Measurements from ENCODE around the gene OR6B1. TPM values are rescaled to one million over a fixed set of nuclear protein-coding genes. Genes with fewer than 3 reads are reported as not detected.

The OR6B1 gene
- polyA plus RNA-seq, 1 donor from 2014 or later, result not detected

DNA sequence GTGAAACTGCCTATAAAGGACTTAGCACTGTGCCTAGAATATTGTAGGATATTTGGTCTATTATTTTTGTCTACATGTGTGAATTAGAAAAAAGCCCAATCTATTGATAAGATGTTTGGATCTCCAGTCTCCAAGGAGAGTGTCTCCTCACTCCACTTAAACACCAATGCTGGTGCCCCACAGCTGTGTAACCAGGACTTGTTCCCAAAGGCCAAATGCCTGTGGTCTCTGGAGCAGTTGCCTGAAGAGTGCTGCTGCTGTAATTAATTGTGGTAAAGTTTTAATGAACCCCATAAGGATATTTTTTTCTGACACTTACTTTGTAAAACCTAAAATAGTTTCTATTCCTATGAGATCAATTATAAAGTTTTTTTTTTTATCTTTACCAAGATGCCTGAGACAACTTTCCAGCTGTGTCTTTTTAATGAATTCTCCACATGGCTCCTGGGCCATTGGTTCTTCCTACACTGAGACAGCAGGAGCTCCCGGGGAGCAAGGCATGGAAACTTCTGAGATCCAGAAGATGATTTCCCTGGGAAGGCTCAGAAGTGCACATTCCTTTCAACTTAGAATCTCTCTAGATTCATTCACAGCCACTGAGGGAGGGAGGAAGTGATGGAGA is 37.4 kb downstream of the OR6B1 start:
- Histone ChIP-seq H3K9me3 (ENCODE audit: low read length) (no peaks in the 10 kb centered on the region), H3F3A (ENCODE audit: insufficient read depth, low read length, poor library complexity, severe bottlenecking) (no peaks in the 10 kb centered on the region)
- no peak for TF ChIP-seq REST (IDR thresholded peaks at IDR 0.05; ENCODE audit: borderline replicate concordance)
- no peak for TF ChIP-seq CTCF (IDR thresholded peaks at IDR 0.05; ENCODE audit: poor library complexity, severe bottlenecking)
- no peak for TF ChIP-seq MXI1 (conservative IDR thresholded peaks at IDR 0.05; ENCODE audit: poor library complexity, severe bottlenecking)
- TF ChIP-seq SMC3 (conservative IDR thresholded peaks at IDR 0.05; ENCODE audit: poor library complexity), result no peak
- no peak for TF ChIP-seq EZH2 (IDR thresholded peaks at IDR 0.05; ENCODE audit: borderline replicate concordance, insufficient read depth, low read length, poor library complexity, severe bottlenecking)
- no peak for TF ChIP-seq EP300 (conservative IDR thresholded peaks at IDR 0.05; ENCODE audit: poor library complexity, severe bottlenecking)
- TF ChIP-seq POLR2AphosphoS5 (IDR thresholded peaks at IDR 0.05), result no peak
- no peak for TF ChIP-seq TAF1 (IDR thresholded peaks at IDR 0.05; ENCODE audit: low read depth)
- no peak for TF ChIP-seq RAD21 (conservative IDR thresholded peaks at IDR 0.05)

DNA sequence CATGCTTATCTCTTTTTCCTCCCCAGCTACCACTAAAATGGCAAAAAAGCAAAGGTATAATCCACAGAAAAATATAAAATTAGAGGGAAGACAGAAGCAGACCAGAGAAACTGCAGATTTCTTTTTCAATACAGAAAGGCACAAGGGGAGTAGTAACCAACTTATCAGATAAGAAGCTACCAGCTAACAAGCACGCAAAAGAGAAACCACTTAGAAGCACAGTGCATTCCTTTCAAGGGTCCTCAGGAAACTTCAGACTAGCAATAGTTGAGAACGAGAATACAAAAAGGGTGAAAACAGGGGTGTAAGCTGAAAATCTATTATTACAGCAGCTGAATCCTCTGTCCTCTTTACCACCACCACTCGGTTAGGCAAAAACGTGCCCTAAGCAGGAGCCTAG is 38.8 kb downstream of the OR6B1 start:
- no peaks in the 10 kb centered on the region for H3K36me3 ChIP-seq (ENCODE audit: insufficient read depth, low read length)
- H3K79me2 ChIP-seq (replicated peaks; ENCODE audit: insufficient read depth, low read length), result no peaks in the 10 kb centered on the region
- no peaks in the 10 kb centered on the region for H3F3A ChIP-seq (ENCODE audit: insufficient read depth, low read length, poor library complexity, severe bottlenecking)
- no peak overlapping the region for H2AFZ ChIP-seq (ENCODE audit: low read depth, low read length)
- no peak for TF ChIP-seq SMC3 (conservative IDR thresholded peaks at IDR 0.05; ENCODE audit: poor library complexity)
- no peak for TF ChIP-seq RAD21 (conservative IDR thresholded peaks at IDR 0.05)
- TF ChIP-seq POLR2AphosphoS5 (IDR thresholded peaks at IDR 0.05), result no peak
- TF ChIP-seq EP300 (conservative IDR thresholded peaks at IDR 0.05; ENCODE audit: poor library complexity, severe bottlenecking), result no peak
- TF ChIP-seq EZH2 (IDR thresholded peaks at IDR 0.05; ENCODE audit: borderline replicate concordance, insufficient read depth, low read length, poor library complexity, severe bottlenecking), result no peak
- TF ChIP-seq TAF1 (IDR thresholded peaks at IDR 0.05; ENCODE audit: low read depth), result no peak
- no peak for TF ChIP-seq MXI1 (conservative IDR thresholded peaks at IDR 0.05; ENCODE audit: poor library complexity, severe bottlenecking)
- no peak for TF ChIP-seq CTCF (IDR thresholded peaks at IDR 0.05; ENCODE audit: poor library complexity, severe bottlenecking)
- TF ChIP-seq REST (IDR thresholded peaks at IDR 0.05; ENCODE audit: borderline replicate concordance), result no peak
- no peaks in the 10 kb centered on the region for H3K27me3 ChIP-seq (ENCODE audit: insufficient read depth, low read depth, low read length)
- H3K4me2 ChIP-seq (ENCODE audit: low read length), result no peak overlapping the region
- H3K27ac ChIP-seq (ENCODE audit: low read length), result no peak overlapping the region
- no peak overlapping the region for H3K4me3 ChIP-seq (ENCODE audit: low read length)
- no peaks in the 10 kb centered on the region for H3K9me2 ChIP-seq (ENCODE audit: insufficient read depth, low read length)
- H3K9ac ChIP-seq (ENCODE audit: low read length), result no peak overlapping the region
- H3K9me3 ChIP-seq (ENCODE audit: low read length), result no peaks in the 10 kb centered on the region
- H4K20me1 ChIP-seq (ENCODE audit: insufficient read depth), result no peaks in the 10 kb centered on the region

More for the DNA sequence above, 37.4 kb downstream of the OR6B1 start:
- Histone ChIP-seq H3K79me2 (replicated peaks; ENCODE audit: insufficient read depth, low read length) (no peaks in the 10 kb centered on the region), H3K4me2 (ENCODE audit: low read length) (no peak overlapping the region), H4K20me1 (ENCODE audit: insufficient read depth) (no peaks in the 10 kb centered on the region), H2AFZ (ENCODE audit: low read depth, low read length) (no peak overlapping the region), H3K36me3 (ENCODE audit: insufficient read depth, low read length) (no peaks in the 10 kb centered on the region), H3K27ac (ENCODE audit: low read length) (no peak overlapping the region), H3K27me3 (ENCODE audit: insufficient read depth, low read depth, low read length) (no peaks in the 10 kb centered on the region), H3K9me2 (ENCODE audit: insufficient read depth, low read length) (no peaks in the 10 kb centered on the region), H3K9ac (ENCODE audit: low read length) (no peak overlapping the region), H3K4me3 (ENCODE audit: low read length) (no peak overlapping the region)

All from neural cell (in vitro differentiated cells).